Mesendoderm (in vitro differentiated cells): ENCODE measurements around the gene SNURF.
"Not testable (repeated sequence)": the region's sequence is repeated elsewhere in the genome, so short reads cannot be mapped to it uniquely, and the experiment has no call there.

Experiments
- DNase-seq: peaks from one replicate; pipeline ENCODE4 v3.0.0; 2013
- H2AK5ac ChIP-seq: 2 replicates; pipeline ENCODE4 v1.6.1; 2013; ENCODE audit warnings: low read length, inconsistent platforms
- H2BK120ac ChIP-seq: 2 replicates; pipeline ENCODE4 v1.6.1; 2013; ENCODE audit warnings: low read depth, mild to moderate bottlenecking, low read length, moderate library complexity, mixed read lengths
- H2BK15ac ChIP-seq: replicated peaks from 2 replicates; pipeline ENCODE4 v1.6.1; 2013; ENCODE audit warnings: low read depth, mild to moderate bottlenecking, moderate library complexity
- H2BK5ac ChIP-seq: 2 replicates; pipeline ENCODE4 v1.6.1; 2013; ENCODE audit warnings: low read length, inconsistent platforms
- H3K18ac ChIP-seq: 2 replicates; pipeline ENCODE4 v1.6.1; 2013; ENCODE audit warnings: mild to moderate bottlenecking, low read length, mixed read lengths
- H3K23ac ChIP-seq: one replicate; pipeline ENCODE4 v1.6.1; 2013; ENCODE audit warnings: low read length
- H3K27ac ChIP-seq: 2 replicates; pipeline ENCODE4 v1.5.1; 2013; ENCODE audit warnings: low read depth, mild to moderate bottlenecking, inconsistent platforms, low read length, moderate library complexity
- H3K27me3 ChIP-seq: 2 replicates; pipeline ENCODE4 v1.6.1; 2013; ENCODE audit warnings: low read length, control low read depth, mild to moderate bottlenecking, inconsistent platforms; ENCODE audit not compliant: insufficient read depth, poor library complexity
- H3K36me3 ChIP-seq: 2 replicates; pipeline ENCODE4 v1.6.1; 2013; ENCODE audit warnings: low read length, inconsistent platforms; ENCODE audit not compliant: control insufficient read depth, insufficient read depth
- H3K4ac ChIP-seq: one replicate; pipeline ENCODE4 v1.6.1; 2013; ENCODE audit warnings: low read depth, mild to moderate bottlenecking, low read length, moderate library complexity
- H3K4me1 ChIP-seq: 2 replicates; pipeline ENCODE4 v1.6.1; 2013; ENCODE audit warnings: low read depth, low read length, inconsistent platforms; ENCODE audit not compliant: control insufficient read depth
- H3K4me2 ChIP-seq: 2 replicates; pipeline ENCODE4 v1.6.1; 2013; ENCODE audit warnings: low read length
- H3K4me3 ChIP-seq: 2 replicates; pipeline ENCODE4 v1.5.1; 2013; ENCODE audit warnings: mild to moderate bottlenecking, low read length
- H3K56ac ChIP-seq: one replicate; pipeline ENCODE4 v1.6.1; 2013; ENCODE audit warnings: low read length
- H3K79me1 ChIP-seq: 2 replicates; pipeline ENCODE4 v1.6.1; 2013; ENCODE audit warnings: low read length, inconsistent platforms
- H3K79me2 ChIP-seq: 2 replicates; pipeline ENCODE4 v1.6.1; 2013; ENCODE audit warnings: mild to moderate bottlenecking, low read length; ENCODE audit not compliant: control insufficient read depth, insufficient read depth
- H3K9ac ChIP-seq: 2 replicates; pipeline ENCODE4 v1.6.1; 2013; ENCODE audit warnings: low read length, inconsistent platforms
- H4K5ac ChIP-seq: one replicate; pipeline ENCODE4 v1.6.1; 2013; ENCODE audit warnings: low read length
- H4K8ac ChIP-seq: one replicate; pipeline ENCODE4 v1.6.1; 2013; ENCODE audit warnings: low read depth, mild to moderate bottlenecking, control low read depth, low read length, moderate library complexity
- WGBS: extraction: QIAGEN DNeasy Blood & Tissue Kit; methylation state at CpG from one replicate; pipeline ENCODE4 v1.1.7; 2013; ENCODE audit warnings: low lambda C conversion rate, missing lambda C conversion rate; ENCODE audit not compliant: insufficient coverage; ENCODE audit errors: extremely low coverage; 5-methylcytosine and 5-hydroxymethylcytosine counted together

Gene SNURF

DNA sequence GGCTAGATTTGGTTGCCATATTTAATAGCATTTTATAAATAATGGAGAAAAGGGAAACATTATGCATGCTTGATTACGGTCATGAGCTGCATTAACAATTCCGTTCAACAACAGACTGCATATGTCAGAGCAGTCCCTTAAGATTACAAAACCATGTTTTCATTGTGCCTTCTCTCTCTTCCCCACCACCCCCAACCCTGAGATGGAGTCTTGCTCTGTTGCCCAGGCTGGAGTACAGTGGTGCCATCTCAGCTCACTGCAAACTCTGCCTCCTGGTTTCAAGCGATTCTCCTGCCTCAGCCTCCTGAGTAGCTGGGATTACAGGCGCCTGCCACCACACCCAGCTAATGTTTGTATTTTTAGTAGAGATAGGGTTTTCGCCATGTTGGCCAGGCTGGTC is 17.9 kb downstream of the SNURF start:
- H3K9ac ChIP-seq, H2BK5ac ChIP-seq, DNase-seq, H3K4me3 ChIP-seq, H3K4me2 ChIP-seq, H4K8ac ChIP-seq, H4K5ac ChIP-seq, H3K23ac ChIP-seq, H3K79me1 ChIP-seq, H3K27ac ChIP-seq, H2BK120ac ChIP-seq, H3K4ac ChIP-seq, H3K56ac ChIP-seq, H3K27me3 ChIP-seq, H3K18ac ChIP-seq, H3K36me3 ChIP-seq, H3K4me1 ChIP-seq, H2AK5ac ChIP-seq, H2BK15ac ChIP-seq: not testable (repeated sequence)
- no CpG with 5 or more reads among the region's 5 CpGs for WGBS
- peaks cover 16% of the 10 kb centered on the region for H3K79me2 ChIP-seq

DNA sequence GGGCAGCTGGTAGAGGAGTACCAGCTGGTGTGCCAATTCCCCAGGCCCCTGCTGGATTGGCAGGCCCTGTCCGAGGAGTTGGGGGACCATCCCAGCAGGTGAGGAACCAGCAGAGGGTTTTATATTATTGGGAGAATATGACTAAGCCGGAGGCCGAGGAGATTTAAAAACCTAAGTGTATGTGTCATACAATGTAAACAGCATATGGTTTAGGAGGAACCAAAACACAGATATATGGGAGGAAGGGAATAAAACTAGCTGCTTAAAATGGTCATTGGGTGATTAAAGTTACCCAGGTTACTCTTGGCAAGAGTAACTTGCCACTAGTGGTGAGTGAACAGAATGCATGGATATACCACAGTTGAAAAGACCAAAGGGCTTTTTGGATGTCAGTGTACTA is 22.1 kb downstream of the SNURF start:
- Histone ChIP-seq H3K27me3 (no peaks in the 10 kb centered on the region), H3K23ac (no peak overlapping the region), H2BK15ac (no peak overlapping the region), H2BK5ac (no peak overlapping the region), H3K27ac (no peak overlapping the region), H3K56ac (no peak overlapping the region), H4K8ac (no peak overlapping the region), H3K18ac (no peak overlapping the region), H3K4ac (no peak overlapping the region), H3K4me3 (no peak overlapping the region), H3K9ac (no peak overlapping the region), H3K79me1 (no peaks in the 10 kb centered on the region), H3K4me2 (no peak overlapping the region), H3K36me3 (peaks cover 2% of the 10 kb centered on the region), H2AK5ac (no peak overlapping the region), H3K4me1 (no peaks in the 10 kb centered on the region), H4K5ac (no peak overlapping the region), H3K79me2 (peaks cover 20% of the 10 kb centered on the region), H2BK120ac (no peak overlapping the region)
- no peak for DNase-seq
- WGBS, result no CpG with 5 or more reads among the region's 3 CpGs

DNA sequence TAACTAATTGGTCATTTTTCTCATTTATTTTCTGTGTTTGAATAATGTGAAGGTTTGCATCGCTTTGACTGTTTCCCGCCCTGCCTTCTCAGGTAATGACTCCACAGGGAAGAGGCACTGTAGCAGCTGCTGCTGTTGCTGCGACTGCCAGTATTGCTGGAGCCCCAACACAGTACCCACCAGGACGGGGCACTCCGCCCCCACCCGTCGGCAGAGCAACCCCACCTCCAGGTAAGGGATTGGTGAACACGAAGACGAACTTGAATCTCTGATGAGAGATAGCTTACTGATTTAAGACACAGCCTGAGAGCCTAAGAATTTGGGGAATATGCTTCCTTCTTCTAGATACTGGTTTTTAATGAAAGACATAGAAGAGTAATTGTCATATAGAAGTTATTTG is 22.9 kb downstream of the SNURF start:
- H2BK15ac ChIP-seq, result no peak overlapping the region
- H3K79me1 ChIP-seq, result no peaks in the 10 kb centered on the region
- H2BK120ac ChIP-seq, result no peak overlapping the region
- no peak for DNase-seq
- no peak overlapping the region for H2BK5ac ChIP-seq
- no peak overlapping the region for H3K4me3 ChIP-seq
- H3K4me2 ChIP-seq, result no peak overlapping the region
- no peak overlapping the region for H3K9ac ChIP-seq
- no peaks in the 10 kb centered on the region for H3K4me1 ChIP-seq
- H4K8ac ChIP-seq, result no peak overlapping the region
- H2AK5ac ChIP-seq, result no peak overlapping the region
- H3K23ac ChIP-seq, result no peak overlapping the region
- no peak overlapping the region for H3K18ac ChIP-seq
- H3K56ac ChIP-seq, result no peak overlapping the region
- WGBS, result no CpG with 5 or more reads among the region's 9 CpGs
- no peak overlapping the region for H3K4ac ChIP-seq
- peaks cover 22% of the 10 kb centered on the region for H3K79me2 ChIP-seq
- no peak overlapping the region for H4K5ac ChIP-seq
- H3K36me3 ChIP-seq, result peaks cover 4% of the 10 kb centered on the region
- no peak overlapping the region for H3K27ac ChIP-seq
- H3K27me3 ChIP-seq, result no peaks in the 10 kb centered on the region

GRCh38 chr15:24985224-24985623 is 30.4 kb downstream of the SNURF start:
- no peak overlapping the region for H3K27ac ChIP-seq
- H3K79me1 ChIP-seq, result no peaks in the 10 kb centered on the region
- no peak overlapping the region for H2BK120ac ChIP-seq
- no CpG with 5 or more reads among the region's 7 CpGs for WGBS
- H3K4me2 ChIP-seq, result no peak overlapping the region
- no peak overlapping the region for H2BK15ac ChIP-seq
- no peak overlapping the region for H3K4ac ChIP-seq
- no peak overlapping the region for H3K4me3 ChIP-seq
- H3K9ac ChIP-seq, result no peak overlapping the region
- no peak overlapping the region for H3K23ac ChIP-seq
- H4K5ac ChIP-seq, result no peak overlapping the region
- peaks cover 40% of the 10 kb centered on the region for H3K79me2 ChIP-seq
- H4K8ac ChIP-seq, result no peak overlapping the region
- no peak overlapping the region for H3K18ac ChIP-seq
- H3K4me1 ChIP-seq, result no peaks in the 10 kb centered on the region
- H3K36me3 ChIP-seq, result peaks cover 2% of the 10 kb centered on the region
- no peak overlapping the region for H2AK5ac ChIP-seq
- no peak overlapping the region for H2BK5ac ChIP-seq
- no peak for DNase-seq
- H3K56ac ChIP-seq, result no peak overlapping the region
- no peaks in the 10 kb centered on the region for H3K27me3 ChIP-seq

DNA sequence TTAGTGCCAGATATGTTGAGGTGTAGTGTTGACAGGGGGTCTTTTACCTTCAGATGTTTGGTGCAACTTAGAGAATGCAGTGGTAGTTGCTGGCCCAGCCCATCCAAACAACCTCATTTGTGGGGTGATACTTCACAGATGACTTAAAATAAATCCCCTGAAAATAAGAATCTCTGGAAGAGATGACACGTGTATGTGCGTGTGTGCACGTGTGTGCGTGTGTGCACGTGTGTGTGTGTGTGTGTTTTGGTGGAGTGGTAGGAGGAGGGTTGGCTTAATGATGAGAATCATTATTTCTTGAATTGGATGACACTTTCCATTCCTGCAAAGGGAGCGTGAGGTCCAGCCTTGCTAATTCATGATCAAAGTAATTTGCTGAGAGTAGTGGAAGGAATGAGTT is 31.9 kb downstream of the SNURF start:
- Histone ChIP-seq H3K23ac (no peak overlapping the region), H3K79me2 (peaks cover 40% of the 10 kb centered on the region), H3K9ac (no peak overlapping the region), H3K27ac (no peak overlapping the region), H2BK5ac (no peak overlapping the region), H3K56ac (no peak overlapping the region), H3K79me1 (no peaks in the 10 kb centered on the region), H3K4me1 (no peaks in the 10 kb centered on the region), H2AK5ac (no peak overlapping the region), H3K27me3 (no peaks in the 10 kb centered on the region), H3K4ac (no peak overlapping the region), H3K36me3 (peaks cover 2% of the 10 kb centered on the region), H4K8ac (no peak overlapping the region), H4K5ac (no peak overlapping the region), H3K18ac (no peak overlapping the region), H3K4me2 (no peak overlapping the region), H2BK120ac (no peak overlapping the region), H3K4me3 (no peak overlapping the region), H2BK15ac (no peak overlapping the region)
- no CpG with 5 or more reads among the region's 6 CpGs for WGBS
- no peak for DNase-seq
